ENCODE measurements around the gene ZSCAN10. TPM values are rescaled to one million over a fixed set of nuclear protein-coding genes. Genes with fewer than 3 reads are reported as not detected.

Gene ZSCAN10
- total and polyA plus RNA-seq, 9 of the 15 experiments (the other 6 are each of a cell fraction or from before 2014, with no cell fraction given), result 0.22 TPM; not detected in 8

- no peaks in the 10 kb centered on the region for H3K36me3 ChIP-seq (ENCODE audit: control insufficient read depth, insufficient read depth, low read length)
- BruUV-seq (replicated peaks), result no TSS peak
- DNase-seq (ENCODE audit: extremely low read depth in 1 of 4, low spot score in 3 of 4) (peak in 1 of 4 experiments; percentile 12), FAIRE-seq (no peak), ATAC-seq (no peak; the same call in 2 of the 3 replicates)
- no peak overlapping the region for H3K4me3 ChIP-seq
- peaks cover 19 to 54% of the 10 kb centered on the region in 2 experiments for H3K4me1 ChIP-seq (replicated peaks in 1 of 2; ENCODE audit: control insufficient read depth in 2 of 2, insufficient read depth in 2 of 2, low read length in 2 of 2)
- in situ Hi-C loops (cut with MboI) (no loop called here), intact Hi-C loops (cut with micrococcal nuclease) (loop anchor here (1.0 kb wide), 1 partner anchor 27 kb away; no protein-coding TSS in a partner anchor)
- ChIA-PET CTCF (ENCODE audit: low intra/inter-chr PET ratio) (no interaction called here), POLR2A (interaction anchor here (0.7 to 1.0 kb wide), 2 partner anchors 14 to 43 kb away, joined by 3 to 4 read pairs; no protein-coding TSS in a partner anchor)
- H3K9me1 ChIP-seq (ENCODE audit: control insufficient read depth, insufficient read depth, low read length), result no peaks in the 10 kb centered on the region
- no peak overlapping the region for H3K27ac ChIP-seq (ENCODE audit: extremely low read depth, low read depth, low read length)
- no peaks in the 10 kb centered on the region for H3K9me3 ChIP-seq (replicated peaks; ENCODE audit: control insufficient read depth, insufficient read depth, low read depth, low read length)
- WGBS (ENCODE audit: insufficient coverage, low coverage, missing lambda C conversion rate), result 47% methylated on average over 11 of the region's 14 CpGs
- peaks cover 2 to 15% of the 10 kb centered on the region in 2 experiments; a peak in 3 of 5 replicates for H3K27me3 ChIP-seq (ENCODE audit: control insufficient read depth in 2 of 2, insufficient read depth in 2 of 2, low read length in 2 of 2)
- H2AFZ ChIP-seq (ENCODE audit: low read depth, low read length), result peak overlapping the region; percentile 82
- H4K20me1 ChIP-seq (replicated peaks; ENCODE audit: control insufficient read depth, insufficient read depth, low read length), result no peaks in the 10 kb centered on the region
- no peaks in the 10 kb centered on the region for H3K79me2 ChIP-seq (ENCODE audit: control insufficient read depth, insufficient read depth, low read length)
- peak overlapping the region in 1 of 2 experiments; percentile 84; a peak in 2 of 4 replicates for H3K9ac ChIP-seq (ENCODE audit: insufficient read depth in 1 of 2, low read depth in 2 of 2, low read length in 2 of 2)
- H3K4me2 ChIP-seq (ENCODE audit: insufficient read depth, low read length), result peak overlapping the region; percentile 7; the same call in 1 of the 2 replicates
- TF ChIP-seq TRIM28 (IDR thresholded peaks at IDR 0.05), result no peak
- no peak for TF ChIP-seq ZNF717 (CRISPR knock-in tag; IDR thresholded peaks at IDR 0.05)
- TF ChIP-seq MYC (IDR thresholded peaks at IDR 0.05; ENCODE audit: low read depth, low read length), result no peak
- TF ChIP-seq MYC (CRISPR knock-in tag; IDR thresholded peaks at IDR 0.05; ENCODE audit: borderline replicate concordance, low read depth), result no peak
- 0 out of 2 replicates have a peak, but pooled peaks have one; percentile 48 for TF ChIP-seq ZNF609 (CRISPR knock-in tag; IDR thresholded peaks at IDR 0.05; ENCODE audit: borderline replicate concordance)
- TF ChIP-seq ZKSCAN1 (IDR thresholded peaks at IDR 0.05; ENCODE audit: low read depth, low read length), result no peak
- TF ChIP-seq IFI16 (CRISPR knock-in tag; IDR thresholded peaks at IDR 0.05), result no peak
- no peak for TF ChIP-seq CBX2 (IDR thresholded peaks at IDR 0.05; ENCODE audit: insufficient read depth, low read length, poor library complexity, severe bottlenecking)
- TF ChIP-seq HLTF (IDR thresholded peaks at IDR 0.05), result no peak
- TF ChIP-seq CBX8 (IDR thresholded peaks at IDR 0.05; ENCODE audit: borderline replicate concordance, extremely low read depth, low read depth, low read length, poor library complexity, severe bottlenecking), result no peak
- no peak for TF ChIP-seq ZSCAN29 (IDR thresholded peaks at IDR 0.05)
- TF ChIP-seq HMGXB4 (CRISPR knock-in tag; IDR thresholded peaks at IDR 0.05), result no peak
- TF ChIP-seq ADNP (tag; IDR thresholded peaks at IDR 0.05), result no peak
- no peak for TF ChIP-seq ZSCAN32 (CRISPR knock-in tag; IDR thresholded peaks at IDR 0.05)
These were observed 12.4 kb downstream of the ZSCAN10 start for GRCh38 chr16:3086596-3087242.
